GM12892 (cell line): Measurements from ENCODE around the gene HADH.

Experiments used
- POLR2A ChIP-seq: IDR thresholded peaks from 2 replicates; pipeline ENCODE4 v1.6.1; 2011; ENCODE audit warnings: low read depth, low read length, control low read depth
- POLR2AphosphoS5 ChIP-seq: IDR thresholded peaks from 2 replicates; pipeline ENCODE4 v1.6.1; 2011; ENCODE audit warnings: low read depth, low read length, control low read depth
- TAF1 ChIP-seq: IDR thresholded peaks from 2 replicates; pipeline ENCODE4 v1.6.1; 2011; ENCODE audit warnings: low read depth, mild to moderate bottlenecking, control low read depth, low read length, borderline replicate concordance

- TF ChIP-seq POLR2AphosphoS5 (no peak), POLR2A (no peak), TAF1 (no peak)
Measured at GRCh38 chr4:107974523-107974922, 15.2 kb upstream of the HADH start.
